Naive thymus-derived CD4-positive, alpha-beta T cell (primary cell): Measurements from ENCODE around the gene LAMTOR2. TPM values are rescaled to one million over a fixed set of nuclear protein-coding genes. Genes with fewer than 3 reads are reported as not detected.

Experiments used
- ATAC-seq: fragments of 150-1000 bp; cut with Tn5 transposase; 2 replicates; pipeline ENCODE4 v1.10.0; 2021; ENCODE audit warnings: mild to moderate bottlenecking, moderate library complexity
- CTCF ChIA-PET: fragments of 350-600 bp; sonication (Branson Sonifier 250); formaldehyde crosslinking; loops from one replicate; lab custom pipeline; 2021; ENCODE audit warnings: antibody characterized with exemption; lab: Charles Lee
- POLR2A ChIA-PET: fragments of 350-600 bp; sonication (Branson Sonifier 250); formaldehyde crosslinking; loops from one replicate; lab custom pipeline; 2021; ENCODE audit warnings: antibody characterized with exemption, inconsistent platforms; lab: Charles Lee
- DNase-seq, 9 donors: peaks; one replicate each; pipeline versions ENCODE4 v3.0.0 to v3.0.0-alpha.2; 2020 to 2022; ENCODE audit warnings: mixed read lengths in 1 of 9
- H3K27ac ChIP-seq: one replicate; pipeline ENCODE4 v1.7.0; 2013; ENCODE audit warnings: mild to moderate bottlenecking, low read depth, low read length, moderate library complexity
- H3K27me3 ChIP-seq, 2 donors: one replicate each; pipeline ENCODE4 v1.7.0; 2013; ENCODE audit warnings: low read length in 2 of 2, mild to moderate bottlenecking in 2 of 2, moderate library complexity in 2 of 2; ENCODE audit not compliant: control insufficient read depth in 2 of 2, insufficient read depth in 2 of 2
- H3K36me3 ChIP-seq, 3 experiments: 1 replicate in 2 of 3; 2 replicates in 1 of 3; pipeline ENCODE4 v1.7.0; 2013; ENCODE audit warnings: low read length in 3 of 3, mild to moderate bottlenecking in 3 of 3, moderate library complexity in 1 of 3; ENCODE audit not compliant: insufficient read depth in 3 of 3, control insufficient read depth in 2 of 3
- H3K4me1 ChIP-seq, 2 donors: one replicate each; pipeline ENCODE4 v1.7.0; 2013; ENCODE audit warnings: low read length in 2 of 2, mild to moderate bottlenecking in 2 of 2, moderate library complexity in 1 of 2; ENCODE audit not compliant: control insufficient read depth in 2 of 2, insufficient read depth in 2 of 2
- H3K4me3 ChIP-seq: 2 replicates; pipeline ENCODE4 v1.7.0; 2013; ENCODE audit warnings: mild to moderate bottlenecking, low read length
- H3K9me3 ChIP-seq, 3 experiments: 1 replicate in 2 of 3; 2 replicates in 1 of 3; pipeline ENCODE4 v1.7.0; 2013; ENCODE audit warnings: low read length in 3 of 3; ENCODE audit not compliant: control insufficient read depth in 2 of 3
- H3K27ac Mint-ChIP-seq, 9 donors: one replicate each; pipeline ENCODE4 v1.8.0; 2020 to 2022; ENCODE audit warnings: mixed read lengths in 9 of 9, mild to moderate bottlenecking in 8 of 9, moderate library complexity in 5 of 9, inconsistent platforms in 2 of 9
- H3K27me3 Mint-ChIP-seq, 5 donors: one replicate each; pipeline ENCODE4 v1.8.0; 2021 to 2022; ENCODE audit warnings: mixed read lengths in 5 of 5, mild to moderate bottlenecking in 1 of 5
- H3K36me3 Mint-ChIP-seq, 5 donors: one replicate each; pipeline ENCODE4 v1.8.0; 2020 to 2022; ENCODE audit warnings: mixed read lengths in 5 of 5, mild to moderate bottlenecking in 3 of 5, inconsistent platforms in 1 of 5
- H3K4me1 Mint-ChIP-seq, 7 donors: one replicate each; pipeline ENCODE4 v1.8.0; 2020 to 2022; ENCODE audit warnings: mixed read lengths in 7 of 7, mild to moderate bottlenecking in 3 of 7, inconsistent platforms in 1 of 7
- H3K4me3 Mint-ChIP-seq, 10 donors: one replicate each; pipeline ENCODE4 v1.8.0; 2020 to 2022; ENCODE audit warnings: mild to moderate bottlenecking in 10 of 10, mixed read lengths in 10 of 10, moderate library complexity in 6 of 10, inconsistent platforms in 2 of 10
- H3K9me3 Mint-ChIP-seq, 11 donors: one replicate each; pipeline ENCODE4 v1.8.0; 2020 to 2022; ENCODE audit warnings: mixed read lengths in 11 of 11, mild to moderate bottlenecking in 4 of 11, inconsistent platforms in 1 of 11, moderate library complexity in 1 of 11
- intact Hi-C, 2 donors: fragments of 100-400 bp; cut with micrococcal nuclease; formaldehyde crosslinking; loops; one replicate each; pipeline ENCODE4 v1.15.1; 2023
- polyA plus RNA-seq, 2 donors: library from polyadenylated mRNA; unstranded; fragments of 300-500 nt; fragmentation: Illumina TruSeq; gene quantifications; one replicate each; pipeline ENCODE4 v1.2.3, GENCODE V29; 2021
- total RNA-seq, 6 experiments: library from RNA in 5 of 6; stranded (reverse) in 5 of 6; gene quantifications; 1 replicate in 5 of 6; 2 replicates in 1 of 6; pipeline ENCODE4 v1.2.3 and lab custom pipeline; 2021 to 2026

Gene LAMTOR2
- total and polyA plus RNA-seq, 7 experiments from 2014 or later = 13.3 to 97.9 (median 31.2) TPM

DNA sequence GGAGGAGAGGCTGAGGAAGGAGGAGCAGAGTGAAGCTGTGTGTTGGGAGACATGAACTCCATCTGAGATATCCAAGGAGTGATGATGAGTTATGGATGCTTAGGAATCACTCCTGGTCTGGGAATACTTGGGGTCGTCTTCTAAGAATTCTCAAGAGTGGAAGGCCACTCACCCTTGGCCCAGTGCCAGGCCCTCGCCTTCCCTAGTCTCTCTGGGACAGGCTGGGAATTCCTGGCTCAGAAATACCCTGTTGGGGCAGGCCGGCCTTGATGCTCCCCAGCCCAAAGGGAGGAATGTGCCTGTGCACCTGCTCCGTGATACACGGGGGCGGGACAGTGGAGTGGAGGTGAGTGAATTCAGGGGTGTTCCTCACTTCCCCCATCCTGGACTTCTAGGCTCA, 47.3 kb downstream of the LAMTOR2 start:
- H3K4me1 Mint-ChIP-seq = peaks cover 17 to 61% (median 36%) of the 10 kb centered on the region in 7 donors
- POLR2A ChIA-PET = no interaction called here
- intact Hi-C loops = no loop called here
- H3K4me1 ChIP-seq = peaks cover 20 to 37% of the 10 kb centered on the region in 2 donors
- H3K4me3 ChIP-seq = no peak overlapping the region
- DNase-seq (no peak), ATAC-seq (no peak)
- no peak overlapping the region for H3K4me3 Mint-ChIP-seq
- H3K27me3 Mint-ChIP-seq = peaks cover 0 to 47% (median 0%) of the 10 kb centered on the region in 5 donors
- H3K27ac ChIP-seq = no peak overlapping the region
- no peaks in the 10 kb centered on the region for H3K36me3 ChIP-seq
- no peaks in the 10 kb centered on the region for H3K9me3 ChIP-seq
- CTCF ChIA-PET = interaction anchor here (20.3 kb wide), 1 partner anchor 24 kb away, joined by 340 read pairs; no protein-coding TSS in a partner anchor
- peaks cover 0 to 2% (median 0%) of the 10 kb centered on the region in 11 donors for H3K9me3 Mint-ChIP-seq
- H3K27ac Mint-ChIP-seq = peak overlapping the region in 3 of 9 donors; percentile 56 to 82 (median 82)
- no peaks in the 10 kb centered on the region for H3K27me3 ChIP-seq
- H3K36me3 Mint-ChIP-seq = peaks cover 0 to 2% (median 0%) of the 10 kb centered on the region in 5 donors

- Histone ChIP-seq H3K4me1 (peaks cover 12 to 38% of the 10 kb centered on the region in 2 donors), H3K4me3 (no peak overlapping the region), H3K27ac (no peak overlapping the region), H3K9me3 (no peaks in the 10 kb centered on the region), H3K27me3 (no peaks in the 10 kb centered on the region), H3K36me3 (no peaks in the 10 kb centered on the region)
- intact Hi-C loops = no loop called here
- ATAC-seq (no peak), DNase-seq (no peak)
- ChIA-PET POLR2A (no interaction called here), CTCF (interaction anchor here (20.3 kb wide), 1 partner anchor 23 kb away, joined by 340 read pairs; no protein-coding TSS in a partner anchor)
- peaks cover 12 to 57% (median 31%) of the 10 kb centered on the region in 7 donors for H3K4me1 Mint-ChIP-seq
- H3K36me3 Mint-ChIP-seq = peaks cover 0 to 2% (median 0%) of the 10 kb centered on the region in 5 donors
- peak overlapping the region in 6 of 9 donors; percentile 14 to 99 (median 86) for H3K27ac Mint-ChIP-seq
- peaks cover 0 to 2% (median 0%) of the 10 kb centered on the region in 11 donors for H3K9me3 Mint-ChIP-seq
- no peak overlapping the region for H3K4me3 Mint-ChIP-seq
- H3K27me3 Mint-ChIP-seq = peaks cover 0 to 50% (median 0%) of the 10 kb centered on the region in 5 donors
These were observed 48.3 kb downstream of the LAMTOR2 start for GRCh38 chr1:156102633-156103511.

GRCh38 chr1:156103521-156103947, 49.0 kb downstream of the LAMTOR2 start:
- Mint-ChIP-seq H3K4me3 (peak overlapping the region in 1 of 10 donors; percentile 82), H3K4me1 (peaks cover 12 to 54% (median 28%) of the 10 kb centered on the region in 7 donors), H3K9me3 (peaks cover 0 to 2% (median 0%) of the 10 kb centered on the region in 11 donors), H3K27ac (peak overlapping the region in 8 of 9 donors; percentile 38 to 99 (median 92)), H3K36me3 (peaks cover 0 to 2% (median 0%) of the 10 kb centered on the region in 5 donors), H3K27me3 (peaks cover 0 to 50% (median 0%) of the 10 kb centered on the region in 5 donors)
- no peak overlapping the region for H3K4me3 ChIP-seq
- no peaks in the 10 kb centered on the region for H3K36me3 ChIP-seq
- no peak for ATAC-seq
- no peak overlapping the region for H3K27ac ChIP-seq
- intact Hi-C loops = no loop called here
- CTCF ChIA-PET = interaction anchor here (20.3 kb wide), 1 partner anchor 23 kb away, joined by 340 read pairs; no protein-coding TSS in a partner anchor
- H3K9me3 ChIP-seq = no peaks in the 10 kb centered on the region
- peak in 1 of 9 donors; percentile 47 for DNase-seq
- no peaks in the 10 kb centered on the region for H3K27me3 ChIP-seq
- POLR2A ChIA-PET = interaction anchor here (1.1 kb wide), 1 partner anchor 23 kb away, joined by 3 read pairs; no protein-coding TSS in a partner anchor
- peaks cover 12 to 38% of the 10 kb centered on the region in 2 donors for H3K4me1 ChIP-seq

DNA sequence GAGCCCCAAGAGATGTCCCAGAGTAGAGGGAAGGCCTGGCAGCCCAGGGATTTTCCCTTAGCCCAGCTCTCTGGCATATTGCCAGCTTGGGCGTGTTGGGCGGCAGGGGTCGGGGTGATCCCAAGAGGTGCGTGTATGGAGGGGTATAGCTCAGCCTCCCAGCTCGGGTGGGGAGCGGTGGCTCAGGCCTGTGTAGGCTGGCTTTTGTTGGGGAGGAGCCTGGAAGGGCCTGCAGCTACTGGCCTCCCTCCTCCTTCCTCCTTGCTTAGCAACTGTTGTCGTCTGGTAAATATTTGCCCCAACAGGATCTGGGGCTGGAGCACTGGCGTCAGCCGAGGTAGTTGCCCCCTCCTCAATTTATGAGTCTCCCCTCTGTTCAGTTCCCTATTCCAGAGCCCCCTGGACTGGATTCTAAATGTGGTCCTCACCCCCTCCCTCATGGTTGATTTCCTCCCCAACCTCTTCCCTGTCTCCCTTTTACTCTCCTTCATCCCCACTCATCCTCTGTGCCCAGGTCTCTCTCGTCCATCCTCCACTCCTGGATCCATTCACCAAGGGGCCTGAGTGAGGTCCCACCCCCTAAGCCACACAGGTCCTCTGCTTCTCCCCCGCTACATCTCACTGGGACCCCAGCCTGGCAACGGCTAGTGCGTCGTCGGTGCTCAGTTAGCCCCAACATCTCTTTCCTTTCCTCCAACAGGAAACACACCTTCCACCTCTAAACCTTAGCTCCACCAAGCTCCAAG, 49.7 kb downstream of the LAMTOR2 start:
- peaks cover 12 to 54% (median 28%) of the 10 kb centered on the region in 7 donors for H3K4me1 Mint-ChIP-seq
- POLR2A ChIA-PET = interaction anchor here (1.1 to 1.2 kb wide), 2 partner anchors 10 to 22 kb away, joined by 3 to 9 read pairs; partner anchors contain the start of gene LMNA
- H3K27ac Mint-ChIP-seq = peak overlapping the region; percentile 31 to 99 (median 93)
- Histone ChIP-seq H3K27me3 (no peaks in the 10 kb centered on the region), H3K27ac (no peak overlapping the region), H3K36me3 (no peaks in the 10 kb centered on the region), H3K9me3 (no peaks in the 10 kb centered on the region), H3K4me3 (no peak overlapping the region), H3K4me1 (peaks cover 12 to 38% of the 10 kb centered on the region in 2 donors)
- peak overlapping the region in 4 of 10 donors; percentile 20 to 82 (median 60) for H3K4me3 Mint-ChIP-seq
- peaks cover 0 to 2% (median 0%) of the 10 kb centered on the region in 5 donors for H3K36me3 Mint-ChIP-seq
- intact Hi-C loops = no loop called here
- H3K27me3 Mint-ChIP-seq = peaks cover 0 to 53% (median 0%) of the 10 kb centered on the region in 5 donors
- CTCF ChIA-PET = interaction anchor here (20.3 kb wide), 1 partner anchor 22 kb away, joined by 340 read pairs; no protein-coding TSS in a partner anchor
- DNase-seq (peak in 5 of 9 donors; percentile 28 to 60 (median 32)), ATAC-seq (peak; percentile 36)
- H3K9me3 Mint-ChIP-seq = peaks cover 0 to 2% (median 0%) of the 10 kb centered on the region in 11 donors

- Mint-ChIP-seq H3K36me3 (peaks cover 0 to 2% (median 0%) of the 10 kb centered on the region in 5 donors), H3K27ac (peak overlapping the region; percentile 88 to 99 (median 96)), H3K4me1 (peaks cover 12 to 50% (median 30%) of the 10 kb centered on the region in 7 donors), H3K9me3 (peaks cover 0 to 2% (median 0%) of the 10 kb centered on the region in 11 donors), H3K27me3 (peaks cover 0 to 55% (median 0%) of the 10 kb centered on the region in 5 donors), H3K4me3 (peak overlapping the region; percentile 50 to 86 (median 78))
- CTCF ChIA-PET = interaction anchor here (1.2 to 20.3 kb wide), 2 partner anchors 9 to 21 kb away, joined by 5 to 340 read pairs; no protein-coding TSS in a partner anchor
- peak overlapping the region; percentile 48 for H3K4me3 ChIP-seq
- no peak for ATAC-seq
- POLR2A ChIA-PET = interaction anchor here (1.1 to 1.5 kb wide), 3 partner anchors 9 to 21 kb away, joined by 3 to 9 read pairs (median 4); partner anchors contain the start of gene LMNA
- peak overlapping the region; percentile 75 for H3K27ac ChIP-seq
- no peaks in the 10 kb centered on the region for H3K36me3 ChIP-seq
- intact Hi-C loops = no loop called here
- H3K9me3 ChIP-seq = no peaks in the 10 kb centered on the region
- H3K4me1 ChIP-seq = peaks cover 12 to 38% of the 10 kb centered on the region in 2 donors
- no peak for DNase-seq
- no peaks in the 10 kb centered on the region for H3K27me3 ChIP-seq
These were observed 50.6 kb downstream of the LAMTOR2 start for GRCh38 chr1:156104861-156105832.
